Epithelial cell of proximal tubule (primary cell): ENCODE results near the gene BANF1. TPM values are rescaled to one million over a fixed set of nuclear protein-coding genes. Genes with fewer than 3 reads are reported as not detected.

Experiments used
- DNase-seq: peaks from one replicate; pipeline ENCODE4 v3.0.0-alpha.2; 2011; ENCODE audit warnings: low read depth
- H3K4me3 ChIP-seq: 2 replicates; pipeline ENCODE4 v1.5.1; 2011; ENCODE audit warnings: low read depth, mild to moderate bottlenecking, low read length
- CTCF ChIP-seq: conservative IDR thresholded peaks from 2 replicates; pipeline ENCODE4 v1.5.1; 2012; ENCODE audit warnings: low read depth, mild to moderate bottlenecking, low read length
- total RNA-seq: library from RNA; depleted of rRNA; stranded (reverse); fragments of >200 nt; gene quantifications from 2 replicates; pipeline ENCODE4 v1.2.3, GENCODE V29; 2015

The BANF1 gene
- total RNA-seq, 1 donor from 2014 or later = 144 TPM

GRCh38 chr11:65961267-65962140, 40.8 kb upstream of the BANF1 start, which contains the start of gene SART1:
TSS of gene SART1 (plus strand) at chr11:65961734. CDS start at chr11:65961781, 47 bp downstream.
- peak; percentile 64 for DNase-seq
- no peak for TF ChIP-seq CTCF
- peak within 1 kb of the TSS; percentile 75 for H3K4me3 ChIP-seq

- H3K4me3 ChIP-seq = peak overlapping the region; percentile 75
Observed at GRCh38 chr11:65962141-65962564, 40.1 kb upstream of the BANF1 start.

GRCh38 chr11:65964906-65965305, 37.4 kb upstream of the BANF1 start:
- no peak for DNase-seq
- no peak overlapping the region for H3K4me3 ChIP-seq
- no peak for TF ChIP-seq CTCF

More at GRCh38 chr11:65962141-65962564, 40.1 kb upstream of the BANF1 start:
- no peak for DNase-seq
- no peak for TF ChIP-seq CTCF

- TF ChIP-seq CTCF = no peak
- no peak overlapping the region for H3K4me3 ChIP-seq
- no peak for DNase-seq
Observed at GRCh38 chr11:65965986-65966762, 36.1 kb upstream of the BANF1 start.

GRCh38 chr11:65967329-65967934, 34.9 kb upstream of the BANF1 start:
- H3K4me3 ChIP-seq = no peak overlapping the region
- TF ChIP-seq CTCF = no peak
- DNase-seq = no peak

GRCh38 chr11:65968600-65969482, 33.5 kb upstream of the BANF1 start:
- TF ChIP-seq CTCF = peak; percentile 19
- no peak overlapping the region for H3K4me3 ChIP-seq
- DNase-seq = no peak
